ENCODE data around the gene DLG4.

The DLG4 gene

GRCh38 chr17:7237266-7237760, 17.7 kb upstream of the DLG4 start:
- Histone ChIP-seq H3K9me3 (ENCODE audit: control insufficient read depth, low read depth, low read length) (no peaks in the 10 kb centered on the region), H3K9ac (ENCODE audit: low read length) (peak overlapping the region; percentile 79), H3K4me3 (ENCODE audit: low read length) (peak overlapping the region; percentile 67), H3K4me1 (ENCODE audit: control insufficient read depth, low read depth, low read length) (peaks cover 20% of the 10 kb centered on the region), H3K27me3 (ENCODE audit: control insufficient read depth, insufficient read depth, low read length) (no peaks in the 10 kb centered on the region), H3K27ac (ENCODE audit: low read length) (no peak overlapping the region), H3K36me3 (ENCODE audit: control insufficient read depth, low read depth, low read length) (peaks cover 32% of the 10 kb centered on the region)

- Histone ChIP-seq H3K27me3 (ENCODE audit: control insufficient read depth, insufficient read depth, low read length) (no peaks in the 10 kb centered on the region), H3K4me3 (ENCODE audit: low read length) (peak overlapping the region; percentile 67), H3K9me3 (ENCODE audit: control insufficient read depth, low read depth, low read length) (no peaks in the 10 kb centered on the region), H3K4me1 (ENCODE audit: control insufficient read depth, low read depth, low read length) (peaks cover 20% of the 10 kb centered on the region), H3K9ac (ENCODE audit: low read length) (no peak overlapping the region), H3K36me3 (ENCODE audit: control insufficient read depth, low read depth, low read length) (peaks cover 32% of the 10 kb centered on the region), H3K27ac (ENCODE audit: low read length) (no peak overlapping the region)
Observed at GRCh38 chr17:7236808-7237207, 17.2 kb upstream of the DLG4 start.

- Histone ChIP-seq H3K9me3 (ENCODE audit: control insufficient read depth, low read depth, low read length) (no peaks in the 10 kb centered on the region), H3K36me3 (ENCODE audit: control insufficient read depth, low read depth, low read length) (peaks cover 32% of the 10 kb centered on the region), H3K27me3 (ENCODE audit: control insufficient read depth, insufficient read depth, low read length) (no peaks in the 10 kb centered on the region), H3K4me1 (ENCODE audit: control insufficient read depth, low read depth, low read length) (peaks cover 15% of the 10 kb centered on the region), H3K27ac (ENCODE audit: low read length) (no peak overlapping the region), H3K9ac (ENCODE audit: low read length) (no peak overlapping the region), H3K4me3 (ENCODE audit: low read length) (no peak overlapping the region)
Observed at GRCh38 chr17:7235693-7236665, 16.3 kb upstream of the DLG4 start.

- peaks cover 35% of the 10 kb centered on the region for H3K36me3 ChIP-seq (ENCODE audit: control insufficient read depth, low read depth, low read length)
- H3K4me1 ChIP-seq (ENCODE audit: control insufficient read depth, low read depth, low read length), result peaks cover 13% of the 10 kb centered on the region
- H3K4me3 ChIP-seq (ENCODE audit: low read length), result peak within 1 kb of the TSS; percentile 96
- H3K9me3 ChIP-seq (ENCODE audit: control insufficient read depth, low read depth, low read length), result no peaks in the 10 kb centered on the region
- H3K9ac ChIP-seq (ENCODE audit: low read length), result peak within 1 kb of the TSS; percentile 95
- no peaks in the 10 kb centered on the region for H3K27me3 ChIP-seq (ENCODE audit: control insufficient read depth, insufficient read depth, low read length)
- H3K27ac ChIP-seq (ENCODE audit: low read length), result peak within 1 kb of the TSS; percentile 85
Observed at GRCh38 chr17:7234083-7234951, 14.7 kb upstream of the DLG4 start, which contains the start of gene DVL2. Gene DVL2 (minus strand): TSS chr17:7234517. CDS start chr17:7234262, 255 bp downstream.

- no peaks in the 10 kb centered on the region for H3K9me3 ChIP-seq (ENCODE audit: control insufficient read depth, low read depth, low read length)
- peaks cover 13% of the 10 kb centered on the region for H3K4me1 ChIP-seq (ENCODE audit: control insufficient read depth, low read depth, low read length)
- H3K27ac ChIP-seq (ENCODE audit: low read length), result peak overlapping the region; percentile 85
- H3K36me3 ChIP-seq (ENCODE audit: control insufficient read depth, low read depth, low read length), result peaks cover 41% of the 10 kb centered on the region
- no peaks in the 10 kb centered on the region for H3K27me3 ChIP-seq (ENCODE audit: control insufficient read depth, insufficient read depth, low read length)
- peak overlapping the region; percentile 95 for H3K9ac ChIP-seq (ENCODE audit: low read length)
- peak overlapping the region; percentile 96 for H3K4me3 ChIP-seq (ENCODE audit: low read length)
Observed at GRCh38 chr17:7233701-7234082, 14.1 kb upstream of the DLG4 start.

- H3K4me1 ChIP-seq (ENCODE audit: control insufficient read depth, low read depth, low read length), result peaks cover 8% of the 10 kb centered on the region
- H3K27me3 ChIP-seq (ENCODE audit: control insufficient read depth, insufficient read depth, low read length), result no peaks in the 10 kb centered on the region
- no peak overlapping the region for H3K9ac ChIP-seq (ENCODE audit: low read length)
- H3K4me3 ChIP-seq (ENCODE audit: low read length), result peak overlapping the region; percentile 13
- H3K27ac ChIP-seq (ENCODE audit: low read length), result no peak overlapping the region
- no peaks in the 10 kb centered on the region for H3K9me3 ChIP-seq (ENCODE audit: control insufficient read depth, low read depth, low read length)
- peaks cover 50% of the 10 kb centered on the region for H3K36me3 ChIP-seq (ENCODE audit: control insufficient read depth, low read depth, low read length)
Observed at GRCh38 chr17:7232114-7232513, 12.5 kb upstream of the DLG4 start.

- Histone ChIP-seq H3K9ac (ENCODE audit: low read length) (no peak overlapping the region), H3K27me3 (ENCODE audit: control insufficient read depth, insufficient read depth, low read length) (no peaks in the 10 kb centered on the region), H3K4me1 (ENCODE audit: control insufficient read depth, low read depth, low read length) (peaks cover under 1% of the 10 kb centered on the region), H3K36me3 (ENCODE audit: control insufficient read depth, low read depth, low read length) (peaks cover 50% of the 10 kb centered on the region), H3K27ac (ENCODE audit: low read length) (no peak overlapping the region), H3K9me3 (ENCODE audit: control insufficient read depth, low read depth, low read length) (no peaks in the 10 kb centered on the region), H3K4me3 (ENCODE audit: low read length) (no peak overlapping the region)
Observed at GRCh38 chr17:7229504-7229903, 9.9 kb upstream of the DLG4 start.

GRCh38 chr17:7228920-7229319, 9.3 kb upstream of the DLG4 start:
- H3K9ac ChIP-seq (ENCODE audit: low read length), result no peak overlapping the region
- peaks cover 55% of the 10 kb centered on the region for H3K36me3 ChIP-seq (ENCODE audit: control insufficient read depth, low read depth, low read length)
- no peak overlapping the region for H3K27ac ChIP-seq (ENCODE audit: low read length)
- H3K27me3 ChIP-seq (ENCODE audit: control insufficient read depth, insufficient read depth, low read length), result no peaks in the 10 kb centered on the region
- H3K4me1 ChIP-seq (ENCODE audit: control insufficient read depth, low read depth, low read length), result no peaks in the 10 kb centered on the region
- no peak overlapping the region for H3K4me3 ChIP-seq (ENCODE audit: low read length)
- H3K9me3 ChIP-seq (ENCODE audit: control insufficient read depth, low read depth, low read length), result no peaks in the 10 kb centered on the region

GRCh38 chr17:7226721-7227710, 7.4 kb upstream of the DLG4 start:
- Histone ChIP-seq H3K27me3 (ENCODE audit: control insufficient read depth, insufficient read depth, low read length) (no peaks in the 10 kb centered on the region), H3K9ac (ENCODE audit: low read length) (no peak overlapping the region), H3K4me1 (ENCODE audit: control insufficient read depth, low read depth, low read length) (no peaks in the 10 kb centered on the region), H3K9me3 (ENCODE audit: control insufficient read depth, low read depth, low read length) (no peaks in the 10 kb centered on the region), H3K4me3 (ENCODE audit: low read length) (no peak overlapping the region), H3K36me3 (ENCODE audit: control insufficient read depth, low read depth, low read length) (peaks cover 74% of the 10 kb centered on the region), H3K27ac (ENCODE audit: low read length) (no peak overlapping the region)

- Histone ChIP-seq H3K4me1 (ENCODE audit: control insufficient read depth, low read depth, low read length) (no peaks in the 10 kb centered on the region), H3K36me3 (ENCODE audit: control insufficient read depth, low read depth, low read length) (peaks cover 74% of the 10 kb centered on the region), H3K4me3 (ENCODE audit: low read length) (no peak overlapping the region), H3K27ac (ENCODE audit: low read length) (no peak overlapping the region), H3K27me3 (ENCODE audit: control insufficient read depth, insufficient read depth, low read length) (no peaks in the 10 kb centered on the region), H3K9me3 (ENCODE audit: control insufficient read depth, low read depth, low read length) (no peaks in the 10 kb centered on the region), H3K9ac (ENCODE audit: low read length) (no peak overlapping the region)
Observed at GRCh38 chr17:7225711-7226331, 6.2 kb upstream of the DLG4 start.

Data from iPS-18a (cell line).